ENCODE measurements around the gene SF3A2.

DNA sequence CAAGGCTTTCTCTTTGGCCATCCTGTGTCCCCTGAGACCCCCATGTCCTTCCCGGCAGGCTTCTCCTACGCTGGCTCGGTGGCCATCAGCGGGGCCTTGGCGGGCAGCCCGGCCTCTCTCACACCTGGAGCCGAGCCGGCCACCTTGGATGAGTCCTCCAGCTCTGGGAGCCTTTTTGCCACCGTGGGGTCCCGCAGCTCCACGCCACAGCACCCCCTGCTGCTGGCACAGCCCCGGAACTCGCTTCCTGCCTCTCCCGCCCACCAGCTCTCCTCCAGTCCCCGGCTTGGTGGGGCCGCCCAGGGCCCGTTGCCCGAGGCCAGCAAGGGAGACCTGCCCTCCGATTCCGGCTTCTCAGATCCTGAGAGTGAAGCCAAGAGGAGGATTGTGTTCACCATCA lies 14.7 kb upstream of the SF3A2 start:
- no peak for TF ChIP-seq SUZ12 (IDR thresholded peaks at IDR 0.05; ENCODE audit: extremely low read depth, insufficient read depth, insufficient read length)
- TF ChIP-seq ZNF274 (IDR thresholded peaks at IDR 0.05; ENCODE audit: low read depth, low read length), result no peak
